HEK293 (cell line): ENCODE results near the gene ZSCAN5B.

ENCODE experiments used
- CTCF ChIA-PET: fragments of 350-600 bp; formaldehyde crosslinking; extraction: SDS; loops from one replicate; lab custom pipeline; 2021; ENCODE audit warnings: antibody characterized with exemption; lab: Yijun Ruan, JAX
- POLR2A ChIA-PET: fragments of 300-600 bp; formaldehyde crosslinking; extraction: SDS; loops from one replicate; lab custom pipeline; 2020; ENCODE audit warnings: antibody characterized with exemption, inconsistent platforms; lab: Yijun Ruan, JAX
- H3K27ac ChIP-seq: fragments of 200-500 bp; sonication (Bioruptor generic); 2 replicates; pipeline ENCODE4 v1.5.1; 2014; ENCODE audit warnings: low read depth, low read length, control low read depth, inconsistent platforms; ENCODE audit errors: extremely low read depth
- H3K36me3 ChIP-seq, 2 experiments: fragments of 200-500 bp in 1 of 2; sonication (Bioruptor generic) in 1 of 2; 1 replicate in 1 of 2; 2 replicates in 1 of 2; pipeline ENCODE4 v1.5.1; 2014 to 2017; ENCODE audit warnings: inconsistent platforms in 2 of 2, low read length in 2 of 2; ENCODE audit not compliant: control insufficient read depth in 2 of 2, insufficient read depth in 1 of 2
- H3K4me1 ChIP-seq: fragments of 200-500 bp; sonication (Bioruptor generic); 2 replicates; pipeline ENCODE4 v1.5.1; 2014; ENCODE audit warnings: mild to moderate bottlenecking, low read length, inconsistent platforms; ENCODE audit not compliant: control insufficient read depth, insufficient read depth
- H3K4me3 ChIP-seq: 2 replicates; pipeline ENCODE4 v1.5.1; 2011; ENCODE audit warnings: low read depth, mild to moderate bottlenecking, control low read depth, low read length, moderate library complexity
- H3K9me3 ChIP-seq: fragments of 200-500 bp; sonication (Bioruptor generic); 2 replicates; pipeline ENCODE4 v1.5.1; 2014; ENCODE audit warnings: low read depth, low read length, inconsistent platforms; ENCODE audit not compliant: control insufficient read depth, insufficient read depth
- FEZF1 ChIP-seq: fragments of 450-650 bp; formaldehyde crosslinking; IDR thresholded peaks from 2 replicates; pipeline ENCODE4 v1.5.1; 2016; ENCODE audit warnings: missing biosample characterization, missing genetic modification characterization
- HIC1 ChIP-seq: fragments of 450-650 bp; formaldehyde crosslinking; IDR thresholded peaks from 2 replicates; pipeline ENCODE4 v1.5.1; 2016; ENCODE audit warnings: missing biosample characterization, missing genetic modification characterization
- OSR2 ChIP-seq: fragments of 450-650 bp; formaldehyde crosslinking; IDR thresholded peaks from 2 replicates; pipeline ENCODE4 v1.5.1; 2016; ENCODE audit warnings: missing biosample characterization, missing genetic modification characterization
- PBX3 ChIP-seq: sonication (generic); formaldehyde crosslinking; IDR thresholded peaks from 2 replicates; pipeline ENCODE4 v1.8.1; 2022; ENCODE audit warnings: mild to moderate bottlenecking, moderate library complexity, missing genetic modification reagents
- ZBTB11 ChIP-seq: fragments of 450-650 bp; formaldehyde crosslinking; conservative IDR thresholded peaks from 2 replicates; pipeline ENCODE4 v1.5.1; 2016; ENCODE audit warnings: low read depth, missing biosample characterization, missing genetic modification characterization
- ZFHX2 ChIP-seq: fragments of 450-650 bp; formaldehyde crosslinking; conservative IDR thresholded peaks from 2 replicates; pipeline ENCODE4 v1.5.1; 2016; ENCODE audit warnings: missing biosample characterization, missing genetic modification characterization
- ZNF140 ChIP-seq: fragments of 450-650 bp; formaldehyde crosslinking; IDR thresholded peaks from 2 replicates; pipeline ENCODE4 v1.5.1; 2016; ENCODE audit warnings: missing biosample characterization, missing genetic modification characterization
- ZNF16 ChIP-seq: fragments of 450-650 bp; formaldehyde crosslinking; IDR thresholded peaks from 2 replicates; pipeline ENCODE4 v1.5.1; 2016; ENCODE audit warnings: low read depth, missing biosample characterization, missing genetic modification characterization
- ZNF19 ChIP-seq: fragments of 450-650 bp; formaldehyde crosslinking; IDR thresholded peaks from 2 replicates; pipeline ENCODE4; 2016; ENCODE audit warnings: missing biosample characterization, missing genetic modification characterization, low read depth
- ZNF221 ChIP-seq: fragments of 450-650 bp; formaldehyde crosslinking; IDR thresholded peaks from 2 replicates; pipeline ENCODE4 v1.5.1; 2017; ENCODE audit warnings: missing biosample characterization, missing genetic modification characterization, borderline replicate concordance
- ZNF362 ChIP-seq: fragments of 450-650 bp; formaldehyde crosslinking; IDR thresholded peaks from 2 replicates; pipeline ENCODE4 v1.5.1; 2016; ENCODE audit warnings: missing biosample characterization, missing genetic modification characterization
- ZNF518A ChIP-seq: fragments of 450-650 bp; formaldehyde crosslinking; conservative IDR thresholded peaks from 2 replicates; pipeline ENCODE4 v1.5.1; 2016; ENCODE audit warnings: low read depth, missing biosample characterization, missing genetic modification characterization
- ZNF530 ChIP-seq: fragments of 450-650 bp; formaldehyde crosslinking; IDR thresholded peaks from 2 replicates; pipeline ENCODE4 v1.5.1; 2016; ENCODE audit warnings: low read depth, missing biosample characterization, missing genetic modification characterization
- ZNF629 ChIP-seq: fragments of 450-650 bp; formaldehyde crosslinking; IDR thresholded peaks from 2 replicates; pipeline ENCODE4 v1.5.1; 2017; ENCODE audit warnings: missing biosample characterization, missing genetic modification characterization
- ZNF701 ChIP-seq: fragments of 450-650 bp; formaldehyde crosslinking; IDR thresholded peaks from 2 replicates; pipeline ENCODE4 v1.5.1; 2016; ENCODE audit warnings: missing biosample characterization, missing genetic modification characterization
- ZXDB ChIP-seq: fragments of 450-650 bp; formaldehyde crosslinking; IDR thresholded peaks from 2 replicates; pipeline ENCODE4 v1.5.1; 2016; ENCODE audit warnings: missing biosample characterization, missing genetic modification characterization

ZSCAN5B gene

GRCh38 chr19:56193981-56194640 is 3.5 kb downstream of the ZSCAN5B start:
- no peaks in the 10 kb centered on the region for H3K4me1 ChIP-seq
- CTCF ChIA-PET = interaction anchor here (0.8 to 1.5 kb wide), 3 partner anchors 13 to 60 kb away, joined by 3 to 8 read pairs (median 3); no protein-coding TSS in a partner anchor
- TF ChIP-seq ZNF19 (tag by site-specific recombination) (no peak), ZFHX2 (tag by site-specific recombination) (no peak), ZNF140 (tag by site-specific recombination) (no peak), ZNF221 (tag by site-specific recombination) (no peak), ZNF701 (tag by site-specific recombination) (no peak), ZBTB11 (tag by site-specific recombination) (no peak), ZNF16 (no peak), FEZF1 (tag by site-specific recombination) (no peak), ZXDB (tag by site-specific recombination) (no peak), OSR2 (no peak), HIC1 (tag by site-specific recombination) (no peak), ZNF629 (tag by site-specific recombination) (no peak), PBX3 (no peak), ZNF518A (tag by site-specific recombination) (no peak), ZNF362 (tag by site-specific recombination) (no peak), ZNF530 (tag by site-specific recombination) (no peak)
- H3K36me3 ChIP-seq = no peaks in the 10 kb centered on the region
- H3K27ac ChIP-seq = no peak overlapping the region
- POLR2A ChIA-PET = no interaction called here
- H3K4me3 ChIP-seq = no peak overlapping the region
- no peaks in the 10 kb centered on the region for H3K9me3 ChIP-seq
